ENCODE results near the gene RAD51B. TPM values are rescaled to one million over a fixed set of nuclear protein-coding genes. Genes with fewer than 3 reads are reported as not detected.

RAD51B gene
- polyA plus RNA-seq, 3 donors: 3.6 to 11.6 (median 9.4) TPM

GRCh38 chr14:68336165-68336564 lies 516.6 kb downstream of the RAD51B start:
- H3K27ac Mint-ChIP-seq: no peak overlapping the region
- H4K20me1 ChIP-seq (ENCODE audit: insufficient read depth, low read length): no peaks in the 10 kb centered on the region
- no peaks in the 10 kb centered on the region for H3K27me3 ChIP-seq (ENCODE audit: control insufficient read depth in 2 of 2, insufficient read depth in 2 of 2, low read length in 2 of 2)
- peaks cover 21 to 25% of the 10 kb centered on the region in 2 donors for H3K4me1 ChIP-seq (ENCODE audit: control insufficient read depth in 1 of 2, insufficient read depth in 2 of 2, low read length in 2 of 2)
- no peaks in the 10 kb centered on the region for H3K79me2 ChIP-seq (ENCODE audit: insufficient read depth, low read length)
- H3K4me2 ChIP-seq (replicated peaks; ENCODE audit: extremely low read depth, low read length, poor library complexity, severe bottlenecking): no peak overlapping the region
- H3K4me1 Mint-ChIP-seq: peaks cover 42% of the 10 kb centered on the region
- no peaks in the 10 kb centered on the region for H3K9me3 ChIP-seq (replicated peaks in 1 of 2; ENCODE audit: control insufficient read depth in 1 of 2, insufficient read depth in 1 of 2, low read length in 2 of 2)
- no peak for TF ChIP-seq CTCF (IDR thresholded peaks at IDR 0.05)
- no CpG with 5 or more reads among the region's 1 CpG for WGBS (ENCODE audit: insufficient coverage)
- no peak overlapping the region for H3K9ac ChIP-seq (ENCODE audit: insufficient read depth, low read length, poor library complexity, severe bottlenecking)
- peaks cover 0 to 2% (median 0%) of the 10 kb centered on the region in 3 donors for H3K27me3 Mint-ChIP-seq (ENCODE audit: low read depth in 3 of 3)
- no peak for DNase-seq
- no peak overlapping the region for H3K4me3 Mint-ChIP-seq
- intact Hi-C loops (cut with micrococcal nuclease): no loop called here
- no peaks in the 10 kb centered on the region for H3K36me3 ChIP-seq (replicated peaks in 1 of 2; ENCODE audit: control insufficient read depth in 1 of 2, insufficient read depth in 2 of 2, low read length in 2 of 2)
- H3K9me3 Mint-ChIP-seq: peaks cover 0 to 5% (median 0%) of the 10 kb centered on the region in 7 donors
- H3K4me3 ChIP-seq (replicated peaks in 1 of 3; ENCODE audit: low read depth in 2 of 3, low read length in 3 of 3): no peak overlapping the region
- H3K36me3 Mint-ChIP-seq: peaks cover 0 to 5% of the 10 kb centered on the region in 2 donors
- no peak overlapping the region for H3K27ac ChIP-seq (ENCODE audit: low read depth in 1 of 2, low read length in 2 of 2)
- H2AFZ ChIP-seq (ENCODE audit: insufficient read depth, low read depth, low read length, poor library complexity, severe bottlenecking): no peak overlapping the region

- TF ChIP-seq CTCF (IDR thresholded peaks at IDR 0.05): no peak
- Mint-ChIP-seq H3K4me3 (peak overlapping the region in 1 of 2 donors; percentile 46), H3K27me3 (ENCODE audit: low read depth in 3 of 3) (peaks cover 0 to 2% (median 0%) of the 10 kb centered on the region in 3 donors), H3K36me3 (peaks cover 0 to 5% of the 10 kb centered on the region in 2 donors), H3K27ac (peak overlapping the region in 3 of 7 donors; percentile 15 to 82 (median 79)), H3K4me1 (peaks cover 41% of the 10 kb centered on the region), H3K9me3 (peaks cover 0 to 5% (median 0%) of the 10 kb centered on the region in 7 donors)
- no peak overlapping the region for H3K27ac ChIP-seq (ENCODE audit: low read depth in 1 of 2, low read length in 2 of 2)
- peaks cover 20 to 28% of the 10 kb centered on the region in 2 donors for H3K4me1 ChIP-seq (ENCODE audit: control insufficient read depth in 1 of 2, insufficient read depth in 2 of 2, low read length in 2 of 2)
- H3K36me3 ChIP-seq (replicated peaks in 1 of 2; ENCODE audit: control insufficient read depth in 1 of 2, insufficient read depth in 2 of 2, low read length in 2 of 2): no peaks in the 10 kb centered on the region
- DNase-seq: no peak
- no peak overlapping the region for H3K4me3 ChIP-seq (replicated peaks in 1 of 3; ENCODE audit: low read depth in 2 of 3, low read length in 3 of 3)
- H3K27me3 ChIP-seq (ENCODE audit: control insufficient read depth in 2 of 2, insufficient read depth in 2 of 2, low read length in 2 of 2): no peaks in the 10 kb centered on the region
- H3K4me2 ChIP-seq (replicated peaks; ENCODE audit: extremely low read depth, low read length, poor library complexity, severe bottlenecking): peak overlapping the region; percentile 8
- H2AFZ ChIP-seq (ENCODE audit: insufficient read depth, low read depth, low read length, poor library complexity, severe bottlenecking): no peak overlapping the region
- intact Hi-C loops (cut with micrococcal nuclease): no loop called here
- H3K79me2 ChIP-seq (ENCODE audit: insufficient read depth, low read length): no peaks in the 10 kb centered on the region
- no peaks in the 10 kb centered on the region for H4K20me1 ChIP-seq (ENCODE audit: insufficient read depth, low read length)
- no peaks in the 10 kb centered on the region for H3K9me3 ChIP-seq (replicated peaks in 1 of 2; ENCODE audit: control insufficient read depth in 1 of 2, insufficient read depth in 1 of 2, low read length in 2 of 2)
- no peak overlapping the region for H3K9ac ChIP-seq (ENCODE audit: insufficient read depth, low read length, poor library complexity, severe bottlenecking)
These were observed 517.7 kb downstream of the RAD51B start for GRCh38 chr14:68337279-68337678.
